ENCODE data around the gene KIF26A.

KIF26A gene

GRCh38 chr14:104158827-104159798 is 20.7 kb downstream of the KIF26A start:
- DNase-seq, result no peak

- DNase-seq, result no peak
Measured at GRCh38 chr14:104159990-104160389, 21.6 kb downstream of the KIF26A start.

GRCh38 chr14:104161602-104162367 is 23.4 kb downstream of the KIF26A start:
- DNase-seq, result no peak

- no peak for DNase-seq
Measured at GRCh38 chr14:104162495-104162894, 24.1 kb downstream of the KIF26A start.

GRCh38 chr14:104163541-104163940 is 25.2 kb downstream of the KIF26A start:
- DNase-seq, result no peak

- DNase-seq, result no peak
Measured at GRCh38 chr14:104164041-104164440, 25.7 kb downstream of the KIF26A start.

GRCh38 chr14:104164512-104164911 is 26.1 kb downstream of the KIF26A start:
- no peak for DNase-seq

- no peak for DNase-seq
Measured at GRCh38 chr14:104166698-104167097, 28.3 kb downstream of the KIF26A start.

- no peak for DNase-seq
Measured at GRCh38 chr14:104168603-104169002, 30.2 kb downstream of the KIF26A start.

- DNase-seq, result no peak
Measured at GRCh38 chr14:104169005-104169698, 30.8 kb downstream of the KIF26A start.

GRCh38 chr14:104169699-104170479 is 31.5 kb downstream of the KIF26A start:
- DNase-seq, result no peak

GRCh38 chr14:104171029-104171697 is 32.8 kb downstream of the KIF26A start:
- no peak for DNase-seq

- DNase-seq, result no peak
Measured at GRCh38 chr14:104171895-104172294, 33.5 kb downstream of the KIF26A start.

GRCh38 chr14:104172349-104172748 is 34.0 kb downstream of the KIF26A start:
- no peak for DNase-seq

- no peak for DNase-seq
Measured at GRCh38 chr14:104172880-104173279, 34.5 kb downstream of the KIF26A start.

- DNase-seq, result no peak
Measured at GRCh38 chr14:104174051-104174450, 35.7 kb downstream of the KIF26A start.

GRCh38 chr14:104175041-104175440 is 36.7 kb downstream of the KIF26A start:
- DNase-seq, result no peak

- no peak for DNase-seq
Measured at GRCh38 chr14:104175811-104176210, 37.4 kb downstream of the KIF26A start.

GRCh38 chr14:104176611-104177010 is 38.2 kb downstream of the KIF26A start:
- DNase-seq, result no peak

- no peak for DNase-seq
Measured at GRCh38 chr14:104177411-104177810, 39.0 kb downstream of the KIF26A start.

- no peak for DNase-seq
Measured at GRCh38 chr14:104178279-104178678, 39.9 kb downstream of the KIF26A start.

- DNase-seq, result no peak
Measured at GRCh38 chr14:104179126-104179525, 40.7 kb downstream of the KIF26A start.
